GM10266 (cell line): ENCODE measurements around the gene INPP5A.

Experiments used
- DNase-seq: peaks from one replicate; pipeline ENCODE4 v3.0.0; 2012; ENCODE audit errors: extremely low spot score
- TF ChIP-seq, protein P1 (sequence below): IDR thresholded peaks from 2 replicates; pipeline ENCODE4 v1.5.1; 2012; ENCODE audit warnings: mild to moderate bottlenecking, low read depth; ENCODE audit not compliant: control insufficient read depth, insufficient read depth; ENCODE audit errors: missing control alignments

INPP5A gene

GRCh38 chr10:132809232-132810140 lies 271.9 kb downstream of the INPP5A start:
- TF ChIP-seq, protein P1, sequence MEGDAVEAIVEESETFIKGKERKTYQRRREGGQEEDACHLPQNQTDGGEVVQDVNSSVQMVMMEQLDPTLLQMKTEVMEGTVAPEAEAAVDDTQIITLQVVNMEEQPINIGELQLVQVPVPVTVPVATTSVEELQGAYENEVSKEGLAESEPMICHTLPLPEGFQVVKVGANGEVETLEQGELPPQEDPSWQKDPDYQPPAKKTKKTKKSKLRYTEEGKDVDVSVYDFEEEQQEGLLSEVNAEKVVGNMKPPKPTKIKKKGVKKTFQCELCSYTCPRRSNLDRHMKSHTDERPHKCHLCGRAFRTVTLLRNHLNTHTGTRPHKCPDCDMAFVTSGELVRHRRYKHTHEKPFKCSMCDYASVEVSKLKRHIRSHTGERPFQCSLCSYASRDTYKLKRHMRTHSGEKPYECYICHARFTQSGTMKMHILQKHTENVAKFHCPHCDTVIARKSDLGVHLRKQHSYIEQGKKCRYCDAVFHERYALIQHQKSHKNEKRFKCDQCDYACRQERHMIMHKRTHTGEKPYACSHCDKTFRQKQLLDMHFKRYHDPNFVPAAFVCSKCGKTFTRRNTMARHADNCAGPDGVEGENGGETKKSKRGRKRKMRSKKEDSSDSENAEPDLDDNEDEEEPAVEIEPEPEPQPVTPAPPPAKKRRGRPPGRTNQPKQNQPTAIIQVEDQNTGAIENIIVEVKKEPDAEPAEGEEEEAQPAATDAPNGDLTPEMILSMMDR: no peak
- DNase-seq: no peak

- no peak for DNase-seq
- TF ChIP-seq, protein P1: no peak
Observed at GRCh38 chr10:132810141-132810806, 272.7 kb downstream of the INPP5A start.

- TF ChIP-seq, protein P1: no peak
- no peak for DNase-seq
Observed at GRCh38 chr10:132810807-132811700, 273.5 kb downstream of the INPP5A start.

DNA sequence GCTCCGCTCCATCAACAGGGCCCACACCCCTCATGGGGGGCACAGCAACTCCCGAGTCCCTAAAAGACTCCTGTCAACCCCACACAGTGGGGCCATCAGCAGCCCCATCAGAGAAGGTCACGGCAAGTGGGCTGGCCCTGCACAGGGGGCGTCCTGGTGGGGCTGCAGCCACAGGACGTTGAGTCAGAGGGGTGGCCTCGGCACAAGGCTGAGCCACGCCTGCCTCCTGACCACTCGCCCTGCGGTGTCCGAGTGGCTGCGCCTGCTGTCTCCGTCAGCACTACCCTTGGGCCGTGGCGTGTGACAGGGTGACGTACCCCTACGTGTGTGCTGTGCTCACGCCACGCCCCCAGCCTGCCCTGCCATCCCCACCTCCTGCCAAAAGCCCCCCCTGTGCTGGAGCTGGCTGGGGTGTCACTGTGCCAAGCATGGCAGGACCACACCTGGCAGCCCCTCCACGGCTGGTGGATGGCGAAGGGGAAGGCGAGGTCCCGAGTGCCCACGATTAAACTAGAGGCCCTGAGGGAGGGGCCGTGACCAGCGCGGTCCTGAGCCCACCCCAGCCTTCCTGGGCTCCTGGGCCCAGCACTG lies 274.4 kb downstream of the INPP5A start:
- DNase-seq: no peak
- TF ChIP-seq, protein P1: no peak

GRCh38 chr10:132812520-132812919 lies 274.9 kb downstream of the INPP5A start:
- no peak for DNase-seq
- TF ChIP-seq, protein P1: no peak

GRCh38 chr10:132813001-132813401 lies 275.4 kb downstream of the INPP5A start:
- TF ChIP-seq, protein P1: no peak
- DNase-seq: no peak
